OCI-LY3 (cell line): ENCODE data around the gene PNMA6E.

ENCODE experiments used
- EZH2phosphoT487 ChIP-seq: fragments of 200-600 bp; shearing (Covaris generic); IDR thresholded peaks from 2 replicates; pipeline ENCODE4 v1.6.1; 2018; ENCODE audit warnings: antibody characterized with exemption, mixed run types, low read depth
- TF ChIP-seq, protein P1 (sequence below): fragments of 200-600, 300-600 bp; sonication (generic); IDR thresholded peaks from 2 replicates; pipeline ENCODE4 v1.5.1; 2014; ENCODE audit warnings: antibody characterized with exemption, low read length, low read depth

GRCh38 chrX:153442463-153442862, 41.3 kb upstream of the PNMA6E start:
- TF ChIP-seq, protein P1, sequence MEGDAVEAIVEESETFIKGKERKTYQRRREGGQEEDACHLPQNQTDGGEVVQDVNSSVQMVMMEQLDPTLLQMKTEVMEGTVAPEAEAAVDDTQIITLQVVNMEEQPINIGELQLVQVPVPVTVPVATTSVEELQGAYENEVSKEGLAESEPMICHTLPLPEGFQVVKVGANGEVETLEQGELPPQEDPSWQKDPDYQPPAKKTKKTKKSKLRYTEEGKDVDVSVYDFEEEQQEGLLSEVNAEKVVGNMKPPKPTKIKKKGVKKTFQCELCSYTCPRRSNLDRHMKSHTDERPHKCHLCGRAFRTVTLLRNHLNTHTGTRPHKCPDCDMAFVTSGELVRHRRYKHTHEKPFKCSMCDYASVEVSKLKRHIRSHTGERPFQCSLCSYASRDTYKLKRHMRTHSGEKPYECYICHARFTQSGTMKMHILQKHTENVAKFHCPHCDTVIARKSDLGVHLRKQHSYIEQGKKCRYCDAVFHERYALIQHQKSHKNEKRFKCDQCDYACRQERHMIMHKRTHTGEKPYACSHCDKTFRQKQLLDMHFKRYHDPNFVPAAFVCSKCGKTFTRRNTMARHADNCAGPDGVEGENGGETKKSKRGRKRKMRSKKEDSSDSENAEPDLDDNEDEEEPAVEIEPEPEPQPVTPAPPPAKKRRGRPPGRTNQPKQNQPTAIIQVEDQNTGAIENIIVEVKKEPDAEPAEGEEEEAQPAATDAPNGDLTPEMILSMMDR = no peak
- TF ChIP-seq EZH2phosphoT487 = no peak
